ENCODE results near the gene SPOCK1. TPM values are rescaled to one million over a fixed set of nuclear protein-coding genes. Genes with fewer than 3 reads are reported as not detected.

SPOCK1 gene
- total and polyA plus RNA-seq, 4 donors, result 0.07 to 0.18 (median 0.17) TPM; not detected in 1

DNA sequence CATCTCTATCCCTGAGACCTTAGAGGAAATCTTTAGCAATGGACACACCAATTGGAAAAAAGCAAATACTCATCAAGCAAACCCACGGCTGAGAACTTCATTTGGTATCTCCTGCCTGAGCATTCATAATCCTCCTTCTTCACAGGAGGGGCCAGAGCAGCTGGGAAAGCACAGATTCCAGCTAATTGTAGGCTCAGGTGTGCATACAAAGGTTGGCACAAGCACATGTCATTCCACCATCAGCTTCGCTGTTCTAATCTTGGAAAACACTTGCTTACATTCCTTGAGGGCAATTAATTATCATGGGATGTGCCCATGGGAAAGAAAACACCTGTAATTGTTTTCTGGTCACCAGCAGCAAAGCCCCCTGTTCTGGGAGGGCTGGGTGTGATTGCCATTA lies 376.6 kb downstream of the SPOCK1 start:
- Histone ChIP-seq H3K9me3 (ENCODE audit: control insufficient read depth in 4 of 4, low read length in 3 of 4) (no peaks in the 10 kb centered on the region), H3K27me3 (ENCODE audit: control insufficient read depth in 4 of 4, insufficient read depth in 4 of 4, low read length in 3 of 4) (peaks cover 0 to 3% (median 0%) of the 10 kb centered on the region in 4 donors), H3K27ac (ENCODE audit: low read depth in 1 of 2, low read length in 2 of 2) (no peak overlapping the region), H3K4me1 (ENCODE audit: control insufficient read depth in 4 of 4, insufficient read depth in 4 of 4, low read length in 3 of 4) (no peaks in the 10 kb centered on the region), H3K36me3 (ENCODE audit: control insufficient read depth in 4 of 4, insufficient read depth in 3 of 4, low read depth in 1 of 4, low read length in 3 of 4) (no peaks in the 10 kb centered on the region), H3K9ac (ENCODE audit: low read depth in 1 of 2, low read length in 2 of 2) (no peak overlapping the region), H3K4me3 (ENCODE audit: low read depth in 1 of 3, low read length in 3 of 3) (no peak overlapping the region)
- no peak for DNase-seq (ENCODE audit: low spot score)
- 62% methylated on average over 2 of the region's 2 CpGs for WGBS
- TF ChIP-seq JUND (IDR thresholded peaks at IDR 0.05) (no peak), GABPA (IDR thresholded peaks at IDR 0.05 in 1 of 2, conservative IDR thresholded peaks at IDR 0.05 in 1 of 2) (no peak), TAF1 (conservative IDR thresholded peaks at IDR 0.05) (no peak), EGR1 (IDR thresholded peaks at IDR 0.05; ENCODE audit: low read depth in 2 of 2) (no peak)

DNA sequence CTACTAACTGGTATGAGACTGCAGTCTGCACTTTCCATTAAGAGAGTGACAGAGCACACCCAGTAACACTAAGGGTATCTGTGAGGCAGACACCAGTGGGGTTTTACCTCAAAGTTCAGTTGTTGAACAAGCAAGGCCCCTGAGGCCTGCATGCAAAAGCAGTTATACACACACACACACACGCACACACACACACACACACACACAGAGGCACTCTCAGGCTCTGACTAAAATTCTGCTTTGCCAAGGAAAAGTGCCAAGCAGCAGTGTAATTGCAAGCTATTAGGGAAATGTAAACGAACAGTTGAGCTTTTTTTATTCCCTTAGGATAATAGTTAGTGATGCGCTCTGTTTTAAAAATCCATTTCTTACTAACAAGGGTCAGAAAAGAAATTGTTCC lies 377.1 kb downstream of the SPOCK1 start:
- TF ChIP-seq RAD21 (IDR thresholded peaks at IDR 0.05), result no peak
- TF ChIP-seq, protein P1, sequence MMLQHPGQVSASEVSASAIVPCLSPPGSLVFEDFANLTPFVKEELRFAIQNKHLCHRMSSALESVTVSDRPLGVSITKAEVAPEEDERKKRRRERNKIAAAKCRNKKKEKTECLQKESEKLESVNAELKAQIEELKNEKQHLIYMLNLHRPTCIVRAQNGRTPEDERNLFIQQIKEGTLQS (IDR thresholded peaks at IDR 0.05), result no peak
- TF ChIP-seq YY1 (IDR thresholded peaks at IDR 0.05), result no peak
- no peak for TF ChIP-seq EGR1 (IDR thresholded peaks at IDR 0.05; ENCODE audit: low read depth in 2 of 2)
- TF ChIP-seq, protein P2, sequence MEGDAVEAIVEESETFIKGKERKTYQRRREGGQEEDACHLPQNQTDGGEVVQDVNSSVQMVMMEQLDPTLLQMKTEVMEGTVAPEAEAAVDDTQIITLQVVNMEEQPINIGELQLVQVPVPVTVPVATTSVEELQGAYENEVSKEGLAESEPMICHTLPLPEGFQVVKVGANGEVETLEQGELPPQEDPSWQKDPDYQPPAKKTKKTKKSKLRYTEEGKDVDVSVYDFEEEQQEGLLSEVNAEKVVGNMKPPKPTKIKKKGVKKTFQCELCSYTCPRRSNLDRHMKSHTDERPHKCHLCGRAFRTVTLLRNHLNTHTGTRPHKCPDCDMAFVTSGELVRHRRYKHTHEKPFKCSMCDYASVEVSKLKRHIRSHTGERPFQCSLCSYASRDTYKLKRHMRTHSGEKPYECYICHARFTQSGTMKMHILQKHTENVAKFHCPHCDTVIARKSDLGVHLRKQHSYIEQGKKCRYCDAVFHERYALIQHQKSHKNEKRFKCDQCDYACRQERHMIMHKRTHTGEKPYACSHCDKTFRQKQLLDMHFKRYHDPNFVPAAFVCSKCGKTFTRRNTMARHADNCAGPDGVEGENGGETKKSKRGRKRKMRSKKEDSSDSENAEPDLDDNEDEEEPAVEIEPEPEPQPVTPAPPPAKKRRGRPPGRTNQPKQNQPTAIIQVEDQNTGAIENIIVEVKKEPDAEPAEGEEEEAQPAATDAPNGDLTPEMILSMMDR (IDR thresholded peaks at IDR 0.05; ENCODE audit: low read depth, low read length, missing input control), result no peak
- TF ChIP-seq HNF4A (conservative IDR thresholded peaks at IDR 0.05), result no peak
- no peak for TF ChIP-seq SP1 (IDR thresholded peaks at IDR 0.05)
- TF ChIP-seq RXRA (IDR thresholded peaks at IDR 0.05), result no peak
- TF ChIP-seq, protein P3, sequence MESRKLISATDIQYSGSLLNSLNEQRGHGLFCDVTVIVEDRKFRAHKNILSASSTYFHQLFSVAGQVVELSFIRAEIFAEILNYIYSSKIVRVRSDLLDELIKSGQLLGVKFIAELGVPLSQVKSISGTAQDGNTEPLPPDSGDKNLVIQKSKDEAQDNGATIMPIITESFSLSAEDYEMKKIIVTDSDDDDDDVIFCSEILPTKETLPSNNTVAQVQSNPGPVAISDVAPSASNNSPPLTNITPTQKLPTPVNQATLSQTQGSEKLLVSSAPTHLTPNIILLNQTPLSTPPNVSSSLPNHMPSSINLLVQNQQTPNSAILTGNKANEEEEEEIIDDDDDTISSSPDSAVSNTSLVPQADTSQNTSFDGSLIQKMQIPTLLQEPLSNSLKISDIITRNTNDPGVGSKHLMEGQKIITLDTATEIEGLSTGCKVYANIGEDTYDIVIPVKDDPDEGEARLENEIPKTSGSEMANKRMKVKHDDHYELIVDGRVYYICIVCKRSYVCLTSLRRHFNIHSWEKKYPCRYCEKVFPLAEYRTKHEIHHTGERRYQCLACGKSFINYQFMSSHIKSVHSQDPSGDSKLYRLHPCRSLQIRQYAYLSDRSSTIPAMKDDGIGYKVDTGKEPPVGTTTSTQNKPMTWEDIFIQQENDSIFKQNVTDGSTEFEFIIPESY (IDR thresholded peaks at IDR 0.05), result no peak
- TF ChIP-seq NR2F2 (IDR thresholded peaks at IDR 0.05), result no peak
- no peak for TF ChIP-seq JUND (IDR thresholded peaks at IDR 0.05)
- TF ChIP-seq HNF4G (IDR thresholded peaks at IDR 0.05), result no peak
- TF ChIP-seq FOXA2 (IDR thresholded peaks at IDR 0.05), result no peak
- TF ChIP-seq, protein P4, sequence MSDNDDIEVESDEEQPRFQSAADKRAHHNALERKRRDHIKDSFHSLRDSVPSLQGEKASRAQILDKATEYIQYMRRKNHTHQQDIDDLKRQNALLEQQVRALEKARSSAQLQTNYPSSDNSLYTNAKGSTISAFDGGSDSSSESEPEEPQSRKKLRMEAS (IDR thresholded peaks at IDR 0.05), result no peak
- H3K36me3 ChIP-seq (ENCODE audit: control insufficient read depth in 4 of 4, insufficient read depth in 3 of 4, low read depth in 1 of 4, low read length in 3 of 4), result no peaks in the 10 kb centered on the region
- DNase-seq (ENCODE audit: low spot score), result no peak
- no peaks in the 10 kb centered on the region for H3K4me1 ChIP-seq (ENCODE audit: control insufficient read depth in 4 of 4, insufficient read depth in 4 of 4, low read length in 3 of 4)
- H3K27ac ChIP-seq (ENCODE audit: low read depth in 1 of 2, low read length in 2 of 2), result no peak overlapping the region
- WGBS, result 53% methylated on average over 3 of the region's 3 CpGs
- H3K4me3 ChIP-seq (ENCODE audit: low read depth in 1 of 3, low read length in 3 of 3), result no peak overlapping the region
- no peaks in the 10 kb centered on the region for H3K9me3 ChIP-seq (ENCODE audit: control insufficient read depth in 4 of 4, low read length in 3 of 4)
- no peak overlapping the region for H3K9ac ChIP-seq (ENCODE audit: low read depth in 1 of 2, low read length in 2 of 2)
- peaks cover 0 to 3% (median 0%) of the 10 kb centered on the region in 4 donors for H3K27me3 ChIP-seq (ENCODE audit: control insufficient read depth in 4 of 4, insufficient read depth in 4 of 4, low read length in 3 of 4)

DNA sequence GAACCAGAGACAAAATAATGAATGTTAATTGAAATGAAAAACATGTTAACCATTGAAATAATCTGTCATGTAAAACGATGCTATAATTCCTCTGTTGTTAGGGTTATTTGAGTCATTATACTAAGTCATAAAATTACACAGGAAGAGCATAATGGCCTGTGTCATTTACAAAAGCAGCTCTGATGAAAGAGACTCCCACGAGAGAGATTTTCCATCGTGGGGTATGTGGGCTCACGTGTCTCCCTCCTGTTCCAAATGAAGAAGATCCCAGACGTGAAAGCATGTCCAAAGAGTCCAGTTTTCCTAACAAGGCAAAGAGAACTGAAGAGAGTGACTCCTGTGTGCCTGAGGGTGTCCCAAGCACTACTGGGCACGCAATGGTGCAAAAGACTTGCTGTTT lies 379.8 kb downstream of the SPOCK1 start:
- no peaks in the 10 kb centered on the region for H3K9me3 ChIP-seq (ENCODE audit: control insufficient read depth in 4 of 4, low read length in 3 of 4)
- TF ChIP-seq, protein P4 (IDR thresholded peaks at IDR 0.05), result no peak
- TF ChIP-seq, protein P3 (IDR thresholded peaks at IDR 0.05), result no peak
- TF ChIP-seq, protein P1 (IDR thresholded peaks at IDR 0.05), result no peak
- TF ChIP-seq RXRA (IDR thresholded peaks at IDR 0.05), result no peak
- no peak for TF ChIP-seq GABPA (IDR thresholded peaks at IDR 0.05 in 1 of 2, conservative IDR thresholded peaks at IDR 0.05 in 1 of 2)
- no peak for TF ChIP-seq FOXA1 (IDR thresholded peaks at IDR 0.05)
- TF ChIP-seq YY1 (IDR thresholded peaks at IDR 0.05), result no peak
- TF ChIP-seq SP1 (IDR thresholded peaks at IDR 0.05), result no peak
- TF ChIP-seq EGR1 (IDR thresholded peaks at IDR 0.05; ENCODE audit: low read depth in 2 of 2), result no peak
- TF ChIP-seq HNF4G (IDR thresholded peaks at IDR 0.05), result no peak
- TF ChIP-seq HNF4A (conservative IDR thresholded peaks at IDR 0.05), result no peak
- TF ChIP-seq JUND (IDR thresholded peaks at IDR 0.05), result no peak
- H3K36me3 ChIP-seq (ENCODE audit: control insufficient read depth in 4 of 4, insufficient read depth in 3 of 4, low read depth in 1 of 4, low read length in 3 of 4), result no peaks in the 10 kb centered on the region
- no peak overlapping the region for H3K4me3 ChIP-seq (ENCODE audit: low read depth in 1 of 3, low read length in 3 of 3)
- H3K27me3 ChIP-seq (ENCODE audit: control insufficient read depth in 4 of 4, insufficient read depth in 4 of 4, low read length in 3 of 4), result peaks cover 0 to 3% (median 0%) of the 10 kb centered on the region in 4 donors
- H3K4me1 ChIP-seq (ENCODE audit: control insufficient read depth in 4 of 4, insufficient read depth in 4 of 4, low read length in 3 of 4), result no peaks in the 10 kb centered on the region
- 63% methylated on average over 6 of the region's 6 CpGs for WGBS
- H3K9ac ChIP-seq (ENCODE audit: low read depth in 1 of 2, low read length in 2 of 2), result no peak overlapping the region
- H3K27ac ChIP-seq (ENCODE audit: low read depth in 1 of 2, low read length in 2 of 2), result no peak overlapping the region
- DNase-seq (ENCODE audit: low spot score), result no peak
